HG03108 (cell line): ENCODE data around the gene ONECUT3.

Experiments
- ATAC-seq: cut with Tn5 transposase; IDR thresholded peaks from one replicate; pipeline ENCODE4 v1.9.1; 2021; ENCODE audit warnings: moderate library complexity; ENCODE audit not compliant: unreplicated experiment

ONECUT3 gene

GRCh38 chr19:1813192-1814182 is 60.2 kb downstream of the ONECUT3 start:
- no peak for ATAC-seq

DNA sequence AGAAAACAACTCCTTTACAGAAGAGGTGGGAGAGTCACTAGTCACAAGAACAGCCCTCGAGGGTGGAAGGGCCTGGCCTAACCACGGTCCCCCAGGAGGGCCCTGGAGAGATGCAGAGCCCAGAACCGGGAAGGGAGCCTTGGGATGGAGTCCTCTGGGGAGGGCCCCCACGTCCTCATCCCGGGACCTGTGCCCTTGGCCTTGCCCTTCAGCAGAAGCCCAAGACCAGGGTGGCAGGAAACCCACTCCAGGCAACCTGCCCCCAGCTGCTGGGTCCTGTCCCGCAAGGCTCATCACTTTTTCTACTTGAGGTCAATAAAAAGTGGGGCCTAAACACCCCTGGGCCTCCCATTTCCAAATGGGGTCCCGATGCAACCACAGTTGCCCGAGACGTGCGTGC is 61.1 kb downstream of the ONECUT3 start:
- no peak for ATAC-seq

DNA sequence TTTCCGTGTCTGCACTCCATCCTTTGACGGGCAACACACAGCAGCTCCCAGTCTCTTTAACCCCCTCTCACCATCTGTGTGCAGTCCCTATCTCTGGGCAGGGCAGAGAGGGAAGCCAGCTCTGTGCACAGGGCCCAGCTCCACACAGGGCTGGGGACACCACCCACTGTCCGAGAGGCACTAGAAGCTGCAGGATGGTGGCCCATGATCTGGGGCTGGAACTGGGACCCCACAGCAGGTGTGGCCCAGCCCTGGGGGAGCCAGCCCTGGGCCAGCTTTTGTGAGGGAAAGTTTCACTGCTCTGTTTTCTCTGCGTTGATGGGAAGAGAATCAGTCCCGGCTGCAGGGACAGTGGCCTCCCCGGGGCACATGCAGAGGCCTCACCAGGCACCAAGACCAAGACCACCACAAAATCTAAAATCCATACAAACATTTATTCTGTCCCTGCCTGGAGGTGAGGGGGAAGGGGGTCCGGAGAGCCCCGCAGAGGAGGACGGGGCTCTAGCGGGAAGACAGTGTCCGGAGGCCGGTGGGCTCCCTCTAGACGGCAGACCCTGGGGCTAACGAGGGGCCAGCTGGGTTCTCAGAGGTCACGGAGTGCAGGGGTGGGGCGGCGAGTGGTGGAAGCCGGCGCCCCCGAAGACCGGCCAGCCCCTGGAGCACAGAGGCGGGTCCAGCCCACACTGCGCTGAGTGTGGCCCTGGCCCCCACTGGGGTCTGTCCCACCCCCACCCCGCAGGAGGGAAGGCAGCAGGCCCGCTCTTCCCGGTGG is 61.7 kb downstream of the ONECUT3 start:
- no peak for ATAC-seq

DNA sequence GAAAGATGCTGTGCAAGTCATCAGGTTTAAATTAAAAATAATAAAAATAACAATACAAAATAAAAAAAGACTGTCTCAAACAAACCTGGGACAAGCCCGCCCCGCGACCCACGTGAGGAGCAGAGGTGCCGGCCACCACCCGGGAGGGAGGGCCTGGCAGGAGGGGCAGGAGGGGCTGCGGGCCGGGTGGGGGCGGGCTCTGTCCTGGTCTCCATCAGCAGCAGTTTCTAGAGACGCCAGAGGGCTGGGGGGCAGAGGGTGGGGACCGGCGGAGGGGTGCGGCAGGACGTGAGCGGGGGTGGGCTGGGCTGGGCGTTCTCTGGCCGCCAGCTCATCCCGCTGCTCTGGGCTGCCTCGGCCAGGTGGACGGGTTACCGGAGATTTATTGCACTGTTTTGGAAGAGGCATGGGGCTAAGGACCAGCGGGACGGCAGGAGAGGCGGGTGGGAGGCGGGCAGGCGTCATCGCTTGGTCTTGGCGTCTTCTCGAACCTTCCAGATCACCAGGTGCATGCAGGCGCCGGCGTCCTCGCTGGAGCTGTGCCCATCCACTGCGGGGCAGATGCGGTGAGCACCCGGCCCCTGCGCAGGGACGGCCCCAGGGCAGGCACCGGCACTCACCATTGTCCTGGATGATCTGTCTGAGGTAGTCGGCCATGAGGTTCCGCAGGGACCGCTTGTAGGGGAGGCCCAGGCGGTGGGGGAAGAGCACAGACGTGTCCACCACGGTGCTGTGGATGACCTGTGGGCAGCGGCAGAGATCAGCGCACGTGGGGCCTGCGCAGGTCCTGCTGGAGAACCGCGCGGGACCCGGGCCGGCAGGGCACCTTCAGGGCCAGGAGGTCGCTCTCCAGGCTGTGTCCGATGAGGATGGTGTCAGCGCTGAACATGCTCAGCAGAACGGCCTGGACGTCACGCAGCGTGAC is 62.6 kb downstream of the ONECUT3 start:
- ATAC-seq: no peak

DNA sequence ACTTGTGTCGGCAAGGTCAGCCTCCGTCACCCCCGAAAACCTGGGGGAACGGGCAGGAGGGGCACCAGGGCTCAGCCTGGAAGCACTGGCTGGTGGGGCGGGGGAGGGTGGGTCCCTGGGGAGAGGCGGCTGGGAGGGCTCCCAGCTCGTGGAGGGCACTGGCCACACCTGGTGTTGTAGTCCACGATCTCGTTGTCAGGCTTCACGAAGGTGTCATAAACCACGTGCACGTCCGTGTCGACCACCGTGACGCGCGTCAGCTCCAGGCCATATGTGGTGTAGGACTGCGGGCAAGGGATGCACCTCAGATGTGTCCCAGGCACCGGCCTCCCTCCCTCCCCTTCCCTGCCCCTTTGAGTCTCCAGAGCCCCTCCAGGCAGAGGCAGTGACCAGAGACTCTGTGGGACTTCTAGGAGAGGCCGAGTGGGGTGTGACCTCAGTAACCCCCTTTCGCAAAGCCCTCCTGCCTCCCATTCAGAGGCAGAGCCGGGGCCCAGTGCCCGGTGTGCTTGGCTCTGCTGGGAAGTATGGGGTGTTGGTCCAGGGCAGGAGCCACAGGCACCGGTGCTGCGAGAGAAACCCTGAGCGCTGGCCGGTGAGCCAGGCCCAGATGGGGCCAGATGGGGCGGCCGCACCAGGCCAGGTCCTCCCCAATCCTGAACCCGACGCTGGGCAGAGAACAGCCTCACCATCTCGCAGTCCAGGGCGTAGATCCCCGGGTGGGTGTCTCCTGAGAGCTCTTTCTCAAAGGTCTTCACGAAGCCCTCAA is 63.4 kb downstream of the ONECUT3 start:
- ATAC-seq: no peak

DNA sequence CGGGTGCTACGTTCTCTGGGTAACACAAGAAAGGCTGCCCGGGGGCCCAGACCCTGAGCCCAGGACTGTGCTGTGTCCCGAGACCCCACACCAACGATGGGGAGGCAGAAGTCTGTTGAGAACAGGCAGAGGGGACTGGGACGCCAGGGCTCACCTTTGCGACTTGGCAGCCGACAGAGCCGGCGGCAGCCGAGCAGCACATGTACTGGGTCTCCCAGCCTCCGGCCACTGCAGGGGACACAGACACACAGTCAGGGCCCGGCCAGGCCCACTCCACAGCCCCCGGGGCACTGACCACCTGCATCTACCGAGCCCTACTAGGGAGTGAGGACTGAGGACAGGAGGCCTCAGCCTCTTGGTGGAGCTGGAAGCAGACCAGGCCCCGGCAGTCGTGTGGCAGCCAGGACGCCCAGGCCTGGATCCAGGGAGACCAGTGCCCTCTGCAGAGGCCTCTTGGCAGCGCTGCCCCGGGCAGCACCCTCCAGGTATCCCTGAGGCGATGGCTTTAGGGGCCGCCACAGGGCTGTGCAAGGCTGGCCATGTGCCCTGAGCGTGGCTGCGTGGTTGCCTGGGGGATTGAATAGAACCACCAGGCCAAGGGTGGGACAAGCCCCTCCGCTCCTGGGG is 64.4 kb downstream of the ONECUT3 start:
- no peak for ATAC-seq

- ATAC-seq: no peak
Measured at GRCh38 chr19:1818549-1819195, 65.4 kb downstream of the ONECUT3 start.

DNA sequence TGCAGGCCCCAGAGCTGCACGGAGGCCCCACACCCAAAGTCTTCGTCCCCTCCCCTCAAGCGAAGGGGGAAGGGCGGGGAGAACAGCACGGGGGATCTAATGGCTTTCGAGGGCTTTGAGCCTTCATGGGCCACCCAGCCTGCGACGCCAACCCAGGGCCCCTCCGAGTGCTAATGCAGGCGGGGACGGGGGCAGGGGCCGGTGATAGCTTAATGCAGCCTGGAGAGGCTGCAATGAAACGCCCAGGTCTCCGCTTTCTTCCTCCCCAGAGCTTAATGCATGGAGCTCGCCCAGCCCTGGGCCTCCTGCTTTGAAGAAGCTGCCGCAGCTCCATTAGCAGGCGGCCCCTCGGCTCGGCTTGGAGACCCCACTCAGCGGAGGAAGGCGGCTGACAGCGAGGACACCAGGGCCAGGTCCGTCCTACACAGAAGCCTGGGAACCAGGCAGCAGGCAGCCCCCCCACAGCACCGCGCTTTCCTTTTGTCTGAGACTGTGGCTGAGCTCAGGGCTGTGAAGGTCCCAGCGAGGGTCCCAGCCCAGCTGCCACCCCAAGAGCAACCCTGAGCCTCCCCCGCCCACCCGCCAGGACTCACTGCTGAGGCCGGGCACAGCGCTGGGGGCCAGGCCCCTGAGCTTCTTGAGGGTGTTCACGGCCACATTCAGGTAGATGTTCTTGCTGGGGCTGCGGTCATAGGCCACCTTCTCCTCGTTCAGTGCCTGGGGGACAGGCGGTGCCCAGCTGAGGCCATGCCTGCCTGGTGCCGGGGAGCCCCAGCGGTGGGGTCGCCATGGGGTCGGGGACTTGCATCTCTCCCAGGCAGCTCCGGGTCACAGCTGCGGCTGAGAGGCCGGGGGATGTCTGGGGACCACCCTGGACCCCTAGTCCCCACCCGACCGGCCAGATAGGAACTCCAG is 66.3 kb downstream of the ONECUT3 start:
- ATAC-seq: no peak

DNA sequence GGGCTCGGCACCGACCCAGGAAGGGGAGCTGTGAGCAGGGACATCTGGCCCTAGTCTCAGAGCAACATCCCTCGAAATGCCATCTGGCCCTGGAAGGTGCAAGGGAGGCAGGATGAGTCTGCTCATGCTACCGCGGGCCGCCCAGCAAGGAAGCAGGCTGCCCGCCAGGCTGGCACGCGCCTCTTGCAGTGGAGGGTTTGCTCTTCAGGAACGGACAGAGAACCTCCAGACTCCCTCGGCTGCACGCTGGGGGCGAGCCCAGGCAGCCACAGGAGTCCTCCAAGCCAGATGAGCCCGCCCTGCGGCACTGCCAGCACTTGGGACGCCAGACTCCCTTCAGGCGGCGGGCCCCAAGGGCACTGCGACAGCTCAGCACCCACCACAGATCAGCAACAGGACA is 68.9 kb downstream of the ONECUT3 start:
- no peak for ATAC-seq

DNA sequence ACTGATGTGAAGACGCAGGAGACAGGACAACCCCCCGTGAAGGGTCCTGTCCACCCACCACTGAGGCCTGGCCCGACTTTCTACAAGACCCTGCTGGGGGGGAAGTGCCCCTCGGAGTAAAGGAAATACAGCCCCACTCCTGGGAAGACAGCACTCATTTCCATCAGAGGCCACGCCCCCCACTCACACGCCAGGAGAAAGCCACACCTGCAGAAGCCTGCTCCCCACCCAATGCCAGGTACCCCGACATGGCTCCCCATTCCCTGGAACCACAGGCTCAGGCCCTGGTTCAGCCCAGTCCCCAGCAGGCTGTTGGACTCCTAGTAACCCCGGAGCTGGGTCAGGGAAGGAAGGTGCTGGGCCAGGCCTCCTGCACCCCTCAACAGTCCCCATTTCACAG is 69.7 kb downstream of the ONECUT3 start:
- ATAC-seq: no peak

DNA sequence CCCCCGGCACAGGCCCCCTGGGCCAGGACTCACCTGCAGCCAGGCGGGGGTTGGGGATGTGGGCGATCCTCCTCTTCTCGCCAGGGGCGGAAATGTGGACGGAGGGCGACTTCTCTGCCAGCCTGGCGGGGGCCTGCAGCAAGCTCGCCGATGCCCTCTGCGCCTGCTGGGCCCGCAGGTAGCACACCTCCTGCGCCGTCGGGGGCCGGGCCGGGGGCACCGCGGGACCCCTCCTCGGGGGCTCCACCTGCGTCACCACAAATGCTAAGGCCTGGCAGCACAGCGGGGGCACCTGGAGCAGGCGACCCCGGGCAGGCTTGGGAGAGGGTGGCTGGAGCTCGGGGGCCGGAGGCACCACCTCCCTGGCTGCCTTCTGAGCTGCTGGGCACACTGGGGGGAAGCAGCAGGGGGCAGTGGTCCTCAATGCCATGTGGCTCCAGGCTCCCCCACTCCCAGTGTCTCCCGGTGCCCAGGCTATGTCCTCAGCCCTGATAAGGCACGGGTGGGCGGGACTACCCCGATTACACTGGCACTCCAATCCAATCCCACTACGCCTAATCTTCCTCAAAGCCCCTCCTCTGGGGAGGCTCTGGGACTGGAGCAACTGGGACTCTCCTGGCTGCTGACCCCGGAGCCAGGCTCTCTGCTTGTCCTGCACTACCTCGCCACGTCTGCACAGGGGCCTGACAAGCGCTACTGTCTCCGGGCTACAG is 70.4 kb downstream of the ONECUT3 start:
- no peak for ATAC-seq

- no peak for ATAC-seq
Measured at GRCh38 chr19:1824252-1824622, 70.9 kb downstream of the ONECUT3 start.

- ATAC-seq: no peak
Measured at GRCh38 chr19:1825909-1826556, 72.7 kb downstream of the ONECUT3 start.

- ATAC-seq: no peak
Measured at GRCh38 chr19:1826557-1827521, 73.5 kb downstream of the ONECUT3 start.

DNA sequence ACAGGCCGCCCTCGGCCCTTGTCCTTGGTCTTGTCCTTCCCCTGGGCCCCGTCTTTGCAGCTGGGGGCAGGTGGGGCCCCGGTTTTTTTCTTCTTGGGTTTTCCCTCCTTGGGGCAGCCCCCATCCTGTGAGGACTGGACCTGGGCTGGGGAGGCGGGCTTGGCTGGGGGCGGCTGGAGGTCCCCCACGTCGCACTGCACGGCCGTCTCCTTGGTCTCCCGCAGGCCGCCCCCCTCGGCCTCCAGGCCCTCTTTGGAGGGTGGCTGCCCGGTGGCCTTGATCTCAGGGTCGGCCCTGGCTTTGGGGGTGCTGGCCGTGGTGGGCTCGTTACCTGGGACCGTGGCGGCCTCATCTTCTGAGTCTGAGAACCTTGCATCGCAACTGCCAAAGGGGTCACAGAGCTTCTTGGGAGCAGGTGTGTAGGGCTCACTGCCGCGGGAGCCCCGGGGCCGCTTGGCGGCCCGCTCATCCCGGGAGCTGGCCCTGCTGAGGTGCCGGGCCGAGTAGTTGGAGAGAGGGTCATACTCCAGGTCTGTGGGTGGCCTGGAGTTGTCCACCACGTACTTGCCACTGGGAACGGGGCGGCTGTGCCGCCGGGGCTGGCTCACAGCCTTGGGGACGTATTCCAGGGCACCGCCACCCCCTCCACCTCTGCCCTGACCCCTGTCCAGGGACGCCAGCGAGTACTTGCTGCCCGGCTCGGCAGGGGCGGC is 74.4 kb downstream of the ONECUT3 start:
- ATAC-seq: no peak
